A673 (cell line): Measurements from ENCODE around the gene DDX39A.
"Not testable (repeated sequence)": the region's sequence is repeated elsewhere in the genome, so short reads cannot be mapped to it uniquely, and the experiment has no call there.

ENCODE experiments used
- CTCF ChIP-seq: fragments of 300-800, 200-600 bp; sonication (generic); conservative IDR thresholded peaks from 2 replicates; pipeline ENCODE4 v1.5.1; 2017; ENCODE audit warnings: low read depth, mild to moderate bottlenecking, antibody characterized with exemption, low read length, moderate library complexity, mixed read lengths
- EZH2 ChIP-seq: fragments of 200-600 bp; sonication (generic); IDR thresholded peaks from 2 replicates; pipeline ENCODE4 v1.6.1; 2017; ENCODE audit warnings: borderline replicate concordance, low read depth, mild to moderate bottlenecking, mixed read lengths, antibody characterized with exemption, low read length; ENCODE audit not compliant: poor library complexity, severe bottlenecking

DNA sequence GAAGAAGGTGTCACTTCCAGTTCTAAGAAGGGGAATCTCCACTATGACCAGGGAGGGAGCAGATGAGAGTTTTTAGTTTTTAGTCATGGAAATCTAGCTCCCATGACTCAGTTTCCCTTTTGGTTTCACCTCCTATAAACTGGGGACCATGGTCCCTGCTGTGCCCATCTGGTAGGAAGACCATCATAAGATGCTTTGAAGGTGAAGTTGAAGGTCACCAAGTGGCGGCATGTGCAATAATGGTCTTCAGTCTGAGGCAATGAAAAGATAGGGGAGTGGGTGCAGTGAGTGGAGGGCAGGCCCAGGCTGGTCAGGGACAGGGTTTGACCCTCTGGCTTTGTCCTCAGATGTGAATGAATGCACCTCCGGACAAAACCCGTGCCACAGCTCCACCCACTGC, 22.4 kb downstream of the DDX39A start:
- not testable (repeated sequence) for TF ChIP-seq CTCF, EZH2
